GM19193 (cell line): ENCODE measurements around the gene CHST12.

Experiments used
- POLR2A ChIP-seq: IDR thresholded peaks from 4 replicates; pipeline ENCODE4 v1.6.1; 2011; ENCODE audit not compliant: insufficient read depth, insufficient read length; ENCODE audit errors: extremely low read depth

CHST12 gene

GRCh38 chr7:2438775-2439174 is 35.4 kb downstream of the CHST12 start:
- TF ChIP-seq POLR2A = no peak

GRCh38 chr7:2440608-2441245 is 37.3 kb downstream of the CHST12 start:
- TF ChIP-seq POLR2A = no peak

GRCh38 chr7:2441430-2442058 is 38.1 kb downstream of the CHST12 start:
- TF ChIP-seq POLR2A = no peak

DNA sequence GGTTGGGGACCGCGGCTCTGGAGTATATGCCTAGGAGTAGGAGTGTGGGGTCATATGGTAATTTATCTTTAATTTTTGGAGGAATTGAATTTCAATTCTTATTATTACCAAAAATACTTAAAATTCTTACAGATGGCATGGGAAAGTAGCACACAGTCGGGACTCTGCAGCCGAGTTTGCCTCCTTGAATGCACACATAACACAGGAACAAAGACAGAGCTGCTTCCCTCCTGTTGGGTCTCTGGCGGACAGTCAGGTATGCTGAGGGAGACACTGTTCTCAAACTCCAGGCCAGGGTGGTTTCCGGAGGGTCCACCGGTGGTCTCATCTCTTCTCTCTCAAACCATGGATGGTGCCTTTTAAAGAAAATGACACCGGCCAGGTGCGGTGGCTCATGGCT is 40.1 kb downstream of the CHST12 start:
- no peak for TF ChIP-seq POLR2A

DNA sequence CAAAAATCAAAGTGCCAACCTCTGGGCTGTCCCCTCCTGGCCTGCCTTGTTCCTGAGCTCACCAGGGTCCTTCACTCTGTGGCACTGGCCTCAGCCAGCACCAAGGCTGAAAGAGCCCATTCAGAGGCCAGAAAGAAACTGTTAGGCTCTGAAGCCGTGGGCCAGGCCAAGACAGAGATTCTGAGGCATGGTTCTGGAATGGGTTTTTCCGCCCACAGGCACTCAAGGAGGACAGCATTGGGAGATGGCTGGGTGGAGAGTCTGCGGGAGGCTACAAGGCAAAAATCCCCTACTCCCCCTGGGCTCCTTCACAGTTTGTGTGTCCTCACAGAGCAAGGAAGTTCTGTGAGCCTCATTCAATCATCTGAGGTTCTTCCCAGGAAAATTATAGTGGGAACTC is 41.1 kb downstream of the CHST12 start:
- TF ChIP-seq POLR2A = no peak

DNA sequence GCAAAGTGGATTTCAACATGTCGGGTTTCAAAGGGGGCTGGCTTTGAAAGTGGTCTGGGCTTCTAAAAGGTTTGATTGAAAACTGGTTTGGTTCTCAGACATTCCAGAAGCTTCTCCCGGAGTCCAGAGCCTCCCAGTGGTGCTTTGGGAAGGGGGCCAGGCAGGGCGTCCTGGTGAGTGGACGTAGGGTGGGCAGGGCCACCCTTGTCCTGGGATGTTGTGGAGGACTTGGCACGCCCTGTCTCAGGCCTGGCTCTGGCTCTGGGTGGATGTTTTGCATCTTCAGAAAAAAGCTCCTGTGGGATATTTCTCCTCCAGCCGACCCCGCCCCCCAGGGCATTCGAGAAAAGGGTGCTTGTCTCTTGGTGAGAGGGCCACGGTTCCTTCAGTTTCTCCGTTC is 41.6 kb downstream of the CHST12 start:
- no peak for TF ChIP-seq POLR2A

GRCh38 chr7:2445898-2446555 is 42.6 kb downstream of the CHST12 start:
- no peak for TF ChIP-seq POLR2A

GRCh38 chr7:2446676-2447075 is 43.3 kb downstream of the CHST12 start:
- TF ChIP-seq POLR2A = no peak

- no peak for TF ChIP-seq POLR2A
These were observed 47.0 kb downstream of the CHST12 start for GRCh38 chr7:2450198-2451107.

DNA sequence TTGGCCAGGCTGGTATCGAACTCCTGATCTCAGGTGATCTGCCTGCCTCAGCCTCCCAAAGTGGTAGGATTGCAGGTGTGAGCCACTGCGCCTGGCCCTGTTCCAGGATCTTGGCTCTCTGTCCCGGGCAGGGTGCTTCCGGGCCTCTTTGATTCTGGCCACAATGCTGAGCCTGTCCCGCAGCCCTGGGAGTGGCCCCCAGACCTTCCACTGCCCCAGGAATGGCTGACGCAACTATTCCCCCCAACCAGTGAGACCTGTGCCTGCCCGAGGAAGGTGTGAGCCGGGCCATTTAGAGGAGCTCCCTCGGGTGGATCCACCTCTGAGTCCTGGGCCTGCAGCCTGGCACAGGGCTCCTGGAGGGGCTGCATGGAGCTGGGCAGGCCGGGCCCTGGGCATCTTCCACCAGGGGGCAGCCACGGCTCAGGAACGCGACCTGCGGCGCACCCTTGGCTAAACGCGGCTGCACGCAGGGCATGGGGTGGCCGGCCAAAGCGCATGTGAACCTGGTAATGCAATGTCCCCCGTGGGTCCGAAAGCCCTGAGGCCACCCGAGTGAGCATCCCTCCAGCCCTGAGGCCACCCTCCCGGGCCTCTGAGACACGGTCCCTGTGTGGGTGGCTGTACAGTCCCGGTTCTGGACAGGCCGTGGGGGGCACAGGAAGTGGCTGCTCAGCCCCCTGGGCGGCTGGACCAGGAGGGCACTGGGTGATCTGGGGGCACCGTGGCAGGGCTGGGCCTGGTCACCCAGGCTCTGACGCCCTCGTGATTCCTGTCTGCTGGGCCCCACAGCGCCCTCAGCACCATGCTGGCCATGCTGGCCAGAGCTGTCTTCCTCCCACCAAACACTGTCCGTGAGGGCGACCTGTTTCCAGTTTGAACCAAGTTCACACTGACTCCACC is 48.0 kb downstream of the CHST12 start:
- no peak for TF ChIP-seq POLR2A

DNA sequence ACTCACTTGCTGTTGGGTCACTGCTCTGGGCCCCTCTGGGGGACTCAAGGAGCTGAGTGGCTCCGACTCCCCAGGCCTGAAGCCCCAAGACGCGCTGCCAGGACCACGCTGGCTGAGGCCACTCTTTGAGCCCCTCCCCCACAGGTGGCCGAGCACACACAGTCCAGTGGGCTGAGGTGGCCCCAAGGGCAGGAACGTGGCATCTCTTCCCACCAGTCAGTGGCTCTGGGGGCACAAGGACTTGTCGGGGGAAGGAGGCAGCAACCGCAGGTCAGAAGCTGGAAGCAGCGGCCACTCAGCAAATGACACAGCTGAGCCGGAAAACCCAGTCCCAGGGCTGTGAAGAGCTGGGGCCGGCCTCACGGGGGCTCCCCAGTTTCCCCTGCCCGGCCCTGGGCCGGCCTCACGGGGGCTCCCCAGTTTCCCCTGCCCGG is 48.7 kb downstream of the CHST12 start:
- TF ChIP-seq POLR2A = no peak

GRCh38 chr7:2452643-2453270 is 49.3 kb downstream of the CHST12 start:
- TF ChIP-seq POLR2A = no peak

GRCh38 chr7:2459674-2460073 is 56.3 kb downstream of the CHST12 start:
- no peak for TF ChIP-seq POLR2A

DNA sequence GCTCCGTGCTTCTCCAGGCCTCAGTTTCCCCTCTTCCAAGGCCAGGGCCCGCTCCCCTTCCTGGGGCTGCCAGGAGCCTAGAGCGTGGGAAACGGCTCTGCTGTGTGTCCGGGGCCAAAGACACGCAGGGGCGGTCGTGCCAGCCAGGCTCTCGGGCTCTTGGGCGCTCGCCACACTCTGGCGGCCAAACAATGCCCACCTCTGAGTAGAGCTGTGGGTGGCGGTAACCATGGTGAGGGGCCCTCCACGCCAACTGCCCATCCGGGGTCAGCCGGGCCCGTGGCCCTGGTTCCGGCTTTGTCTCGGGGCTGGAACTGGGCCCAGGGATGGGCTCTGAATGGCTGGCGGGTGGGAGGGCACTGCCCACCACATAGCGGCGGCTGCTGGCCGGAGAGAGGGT is 56.8 kb downstream of the CHST12 start:
- TF ChIP-seq POLR2A = no peak
